GM23338 (cell line): ENCODE measurements around the gene MYLK2. TPM values are rescaled to one million over a fixed set of nuclear protein-coding genes. Genes with fewer than 3 reads are reported as not detected.

Experiments
- ATAC-seq: fragments of 200-7000 bp; cut with Tn5 transposase; 3 replicates; pipeline ENCODE4 v1.9.1; 2020
- DNase-seq: peaks from one replicate; pipeline ENCODE4 v3.0.0-alpha.2; 2015; ENCODE audit warnings: low spot score
- H2AFZ ChIP-seq: fragments of 200-600 bp; sonication (generic); 2 replicates; pipeline ENCODE4 v1.8.0; 2016; ENCODE audit warnings: antibody characterized with exemption, mild to moderate bottlenecking, moderate library complexity
- H3F3A ChIP-seq: fragments of 200-600 bp; sonication (generic); replicated peaks from 2 replicates; pipeline ENCODE4 v1.8.0; 2017; ENCODE audit warnings: antibody characterized with exemption, mixed run types, low read depth
- H3K27ac ChIP-seq: fragments of 200-600 bp; sonication (generic); 2 replicates; pipeline ENCODE4 v1.6.1; 2016; ENCODE audit warnings: low read depth
- H3K27me3 ChIP-seq: fragments of 200-600 bp; sonication (generic); 2 replicates; pipeline ENCODE4 v1.8.0; 2016; ENCODE audit warnings: mild to moderate bottlenecking, mixed run types, moderate library complexity; ENCODE audit not compliant: insufficient read depth
- H3K36me3 ChIP-seq: fragments of 200-600 bp; sonication (generic); 2 replicates; pipeline ENCODE4 v1.8.0; 2016; ENCODE audit warnings: mild to moderate bottlenecking; ENCODE audit not compliant: insufficient read depth
- H3K4me1 ChIP-seq: fragments of 200-600 bp; sonication (generic); 2 replicates; pipeline ENCODE4 v1.8.0; 2016; ENCODE audit warnings: mild to moderate bottlenecking, moderate library complexity; ENCODE audit not compliant: insufficient read depth
- H3K4me2 ChIP-seq: fragments of 200-600 bp; sonication (generic); 2 replicates; pipeline ENCODE4 v1.7.1; 2017; ENCODE audit warnings: mixed run types
- H3K4me3 ChIP-seq: fragments of 200-600 bp; sonication (generic); 2 replicates; pipeline ENCODE4 v1.6.1; 2016; ENCODE audit warnings: mixed run types
- H3K79me2 ChIP-seq: fragments of 200-600 bp; sonication (generic); replicated peaks from 2 replicates; pipeline ENCODE4 v1.8.0; 2017; ENCODE audit warnings: mild to moderate bottlenecking; ENCODE audit not compliant: insufficient read depth
- H3K9me2 ChIP-seq: fragments of 200-600 bp; sonication (generic); 2 replicates; pipeline ENCODE4 v1.8.0; 2017; ENCODE audit not compliant: insufficient read depth
- H4K20me1 ChIP-seq: fragments of 200-600 bp; sonication (generic); replicated peaks from 2 replicates; pipeline ENCODE4 v1.8.0; 2017; ENCODE audit warnings: mild to moderate bottlenecking; ENCODE audit not compliant: insufficient read depth
- H3K27ac Mint-ChIP-seq: 2 replicates; pipeline ENCODE4 v1.8.0; 2020; ENCODE audit warnings: inconsistent platforms, mild to moderate bottlenecking, moderate library complexity, mixed read lengths
- H3K27me3 Mint-ChIP-seq: 3 replicates; pipeline ENCODE4 v1.8.0; 2022; ENCODE audit warnings: low read depth, mild to moderate bottlenecking, moderate library complexity, mixed read lengths, inconsistent platforms; ENCODE audit not compliant: insufficient read depth, poor library complexity
- H3K36me3 Mint-ChIP-seq: 3 replicates; pipeline ENCODE4 v1.8.0; 2021; ENCODE audit warnings: low read depth, mild to moderate bottlenecking, inconsistent platforms, moderate library complexity, mixed read lengths
- H3K4me1 Mint-ChIP-seq: 3 replicates; pipeline ENCODE4 v1.8.0; 2020; ENCODE audit warnings: mild to moderate bottlenecking, inconsistent platforms, mixed read lengths
- H3K4me3 Mint-ChIP-seq: 3 replicates; pipeline ENCODE4 v1.8.0; 2021; ENCODE audit warnings: moderate library complexity, mild to moderate bottlenecking, inconsistent platforms, mixed read lengths
- H3K9me3 Mint-ChIP-seq: 3 replicates; pipeline ENCODE4 v1.8.0; 2020; ENCODE audit warnings: moderate library complexity, mild to moderate bottlenecking, inconsistent platforms, mixed read lengths
- CTCF ChIP-seq, 2 experiments: fragments of 200-600 bp in 1 of 2; sonication (generic) in 1 of 2; conservative IDR thresholded peaks; 2 replicates each; pipeline versions ENCODE4 v1.5.1 to v1.6.1; 2016 to 2017; ENCODE audit warnings: antibody characterized with exemption in 2 of 2, low read depth in 2 of 2, mild to moderate bottlenecking in 2 of 2, moderate library complexity in 1 of 2
- JUNB ChIP-seq: IDR thresholded peaks from one replicate; pipeline ENCODE4 v1.6.1; 2016; ENCODE audit warnings: antibody characterized with exemption; ENCODE audit not compliant: unreplicated experiment
- NANOG ChIP-seq: IDR thresholded peaks from 2 replicates; pipeline ENCODE4 v1.6.1; 2016; ENCODE audit warnings: antibody characterized with exemption, borderline replicate concordance
- REST ChIP-seq: IDR thresholded peaks from one replicate; pipeline ENCODE4 v1.6.1; 2018; ENCODE audit warnings: antibody characterized with exemption; ENCODE audit not compliant: unreplicated experiment
- ZNF114 ChIP-seq: fragments of 250-450 bp; sonication (Bioruptor Pico); IDR thresholded peaks from 2 replicates; pipeline ENCODE4 v1.5.0; 2020; ENCODE audit warnings: mild to moderate bottlenecking, moderate library complexity
- ZNF331 ChIP-seq: fragments of 250-450 bp; sonication (Bioruptor Pico); IDR thresholded peaks from 2 replicates; pipeline ENCODE4 v1.5.0; 2020; ENCODE audit warnings: low read depth, mild to moderate bottlenecking, moderate library complexity
- polyA plus RNA-seq: library from polyadenylated mRNA; unstranded; fragments of >200 nt; fragmentation: Nextera tagmentation; extraction: Ambion mirVana; gene quantifications from 2 replicates; pipeline ENCODE4 v1.2.1, GENCODE V29; 2016
- total RNA-seq: library from RNA; depleted of rRNA; stranded (reverse); fragments of >200 nt; shearing (Covaris generic); gene quantifications from 2 replicates; pipeline ENCODE4 v1.2.3, GENCODE V29; 2014

Gene MYLK2
- total and polyA plus RNA-seq, 2 experiments from 2014 or later: 0.21 to 0.28 TPM

DNA sequence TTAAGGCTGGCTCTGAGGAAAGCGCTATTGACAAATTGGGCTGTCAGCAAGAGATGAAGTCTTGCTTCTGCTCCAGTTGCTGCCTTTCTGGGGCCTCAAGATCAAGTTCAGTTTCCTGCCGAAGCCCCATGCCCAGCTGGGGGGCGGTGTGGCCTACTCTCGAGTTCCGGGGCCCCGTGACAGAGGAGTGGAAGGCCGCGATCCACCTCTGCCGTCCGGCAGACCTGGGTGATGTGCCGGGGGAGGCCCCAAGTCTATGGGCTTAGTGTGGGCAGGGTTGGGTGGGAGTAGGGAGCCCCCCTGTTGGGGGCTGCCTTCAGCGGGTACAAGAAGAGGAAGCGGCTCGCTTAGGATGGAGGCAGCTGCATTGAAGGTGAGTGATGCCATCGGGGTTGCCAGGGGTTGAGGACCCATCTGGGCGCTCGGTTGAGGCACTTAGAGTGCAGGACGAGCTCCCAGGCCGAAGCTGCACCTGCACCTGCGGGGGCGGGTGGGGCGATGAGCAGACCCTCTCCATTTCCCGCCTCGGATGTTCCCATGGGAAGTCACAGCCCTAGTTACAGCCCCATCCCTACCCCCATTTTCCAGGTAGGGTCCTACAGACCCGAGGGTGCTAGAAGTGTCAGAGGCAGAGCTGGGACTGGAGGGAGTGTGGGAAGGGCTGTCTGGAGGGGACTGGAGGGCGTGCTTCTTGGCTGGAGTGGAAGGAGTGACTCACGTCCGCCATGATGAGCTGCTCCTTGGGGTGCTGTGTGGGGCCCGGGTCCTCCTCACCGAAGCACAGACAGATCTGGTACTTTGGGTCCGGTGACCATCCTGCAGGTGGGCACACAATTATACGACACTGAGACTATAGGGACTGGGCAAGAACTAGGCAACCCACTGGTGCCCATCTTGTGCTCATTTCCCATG, 29.2 kb downstream of the MYLK2 start:
- Mint-ChIP-seq H3K36me3 (no peaks in the 10 kb centered on the region), H3K27me3 (peaks cover 32% of the 10 kb centered on the region), H3K27ac (no peak overlapping the region), H3K9me3 (peaks cover 36% of the 10 kb centered on the region), H3K4me1 (peaks cover 11% of the 10 kb centered on the region), H3K4me3 (no peak overlapping the region)
- TF ChIP-seq REST: no peak
- peak in 1 of 2 experiments; percentile 19; a peak in 1 of 4 replicates for TF ChIP-seq CTCF (conservative IDR thresholded peaks at IDR 0.05; ENCODE audit: low read depth in 2 of 2)
- no peak overlapping the region for H3K4me3 ChIP-seq
- DNase-seq (no peak), ATAC-seq (no peak)
- H2AFZ ChIP-seq: 0 out of 2 replicates have a peak overlapping the region, but pooled peaks have one; percentile 10
- H3K4me2 ChIP-seq: no peak overlapping the region
- H3K4me1 ChIP-seq: peaks cover 10% of the 10 kb centered on the region
- H3K9me2 ChIP-seq: no peaks in the 10 kb centered on the region
- H3K27me3 ChIP-seq: peaks cover 55% of the 10 kb centered on the region
- H3K27ac ChIP-seq: no peak overlapping the region
- H3K36me3 ChIP-seq: no peaks in the 10 kb centered on the region
- no peaks in the 10 kb centered on the region for H4K20me1 ChIP-seq
- peaks cover 2% of the 10 kb centered on the region; the same call in 1 of the 2 replicates for H3F3A ChIP-seq
- H3K79me2 ChIP-seq: no peaks in the 10 kb centered on the region

GRCh38 chr20:31849306-31849930, 30.3 kb downstream of the MYLK2 start:
- Histone ChIP-seq H3K4me2 (peak overlapping the region; percentile 82), H3K4me3 (peak overlapping the region; percentile 50), H3K79me2 (no peaks in the 10 kb centered on the region), H3K27me3 (peaks cover 55% of the 10 kb centered on the region), H3K4me1 (peaks cover 10% of the 10 kb centered on the region), H3K27ac (no peak overlapping the region), H4K20me1 (no peaks in the 10 kb centered on the region), H3K36me3 (no peaks in the 10 kb centered on the region), H3K9me2 (no peaks in the 10 kb centered on the region), H2AFZ (peak overlapping the region; percentile 99), H3F3A (peaks cover 2% of the 10 kb centered on the region; the same call in 1 of the 2 replicates)
- no peak overlapping the region; the same call in 2 of the 3 replicates for H3K4me3 Mint-ChIP-seq
- H3K36me3 Mint-ChIP-seq: no peaks in the 10 kb centered on the region
- peaks cover 32% of the 10 kb centered on the region for H3K9me3 Mint-ChIP-seq
- H3K27me3 Mint-ChIP-seq: peaks cover 32% of the 10 kb centered on the region
- ATAC-seq (peak; percentile 47), DNase-seq (peak; percentile 70)
- H3K4me1 Mint-ChIP-seq: peaks cover 8% of the 10 kb centered on the region; the same call in 2 of the 3 replicates
- no peak overlapping the region for H3K27ac Mint-ChIP-seq
- no peak for TF ChIP-seq JUNB
- TF ChIP-seq CTCF (conservative IDR thresholded peaks at IDR 0.05; ENCODE audit: low read depth in 2 of 2): no peak
- no peak for TF ChIP-seq ZNF331
- no peak for TF ChIP-seq ZNF114 (CRISPR knock-in tag)
- TF ChIP-seq NANOG: no peak
